ENCODE data around the gene NAV1. TPM values are rescaled to one million over a fixed set of nuclear protein-coding genes. Genes with fewer than 3 reads are reported as not detected.
A peak's percentile ranks its signal among the peaks of the same experiment; 100 is the strongest.
"Not testable (repeated sequence)": the region's sequence is repeated elsewhere in the genome, so short reads cannot be mapped to it uniquely, and the experiment has no call there.

Gene NAV1
- polyA plus RNA-seq, 3 donors = 18.3 to 26.1 (median 20.6) TPM

GRCh38 chr1:201563941-201564340 lies 25.0 kb downstream of the NAV1 start:
- DNase-seq = no peak

- DNase-seq = no peak
These were observed 26.2 kb downstream of the NAV1 start for GRCh38 chr1:201565024-201565730.

GRCh38 chr1:201565771-201566528 lies 27.0 kb downstream of the NAV1 start:
- DNase-seq = no peak

GRCh38 chr1:201566529-201566823 lies 27.5 kb downstream of the NAV1 start:
- DNase-seq = no peak

- no peak for DNase-seq
These were observed 28.2 kb downstream of the NAV1 start for GRCh38 chr1:201566933-201567801.

GRCh38 chr1:201568265-201568664 lies 29.3 kb downstream of the NAV1 start:
- no peak for DNase-seq

- no peak for DNase-seq
These were observed 29.9 kb downstream of the NAV1 start for GRCh38 chr1:201568859-201569294.

- no peak for DNase-seq
These were observed 31.4 kb downstream of the NAV1 start for GRCh38 chr1:201570181-201570885.

GRCh38 chr1:201570886-201571624 lies 32.1 kb downstream of the NAV1 start:
- no peak for DNase-seq

GRCh38 chr1:201573030-201573429 lies 34.1 kb downstream of the NAV1 start:
- DNase-seq = no peak

GRCh38 chr1:201573923-201574322 lies 35.0 kb downstream of the NAV1 start:
- DNase-seq = no peak

- no peak for DNase-seq
These were observed 37.0 kb downstream of the NAV1 start for GRCh38 chr1:201575912-201576311.

GRCh38 chr1:201576914-201577313 lies 38.0 kb downstream of the NAV1 start:
- DNase-seq = no peak

- no peak for DNase-seq
These were observed 39.3 kb downstream of the NAV1 start for GRCh38 chr1:201578008-201578888.

- not testable (repeated sequence) for DNase-seq
These were observed 42.4 kb downstream of the NAV1 start for GRCh38 chr1:201581371-201581770.

GRCh38 chr1:201582705-201583442 lies 43.9 kb downstream of the NAV1 start:
- DNase-seq = no peak

GRCh38 chr1:201583663-201584062 lies 44.7 kb downstream of the NAV1 start:
- DNase-seq = no peak

- DNase-seq = peak; percentile 69
These were observed 45.7 kb downstream of the NAV1 start for GRCh38 chr1:201584471-201585092.

GRCh38 chr1:201585093-201585483 lies 46.2 kb downstream of the NAV1 start:
- no peak for DNase-seq
